Central memory CD8-positive, alpha-beta T cell (primary cell): Measurements from ENCODE around the gene ARF3.
"Not testable (repeated sequence)": the region's sequence is repeated elsewhere in the genome, so short reads cannot be mapped to it uniquely, and the experiment has no call there.

Experiments
- ATAC-seq: fragments of 150-1000 bp; cut with Tn5 transposase; replicated peaks from 2 replicates; pipeline ENCODE4 v1.10.0; 2022; ENCODE audit warnings: mild to moderate bottlenecking, moderate FRiP score, moderate number of reproducible peaks; ENCODE audit not compliant: poor library complexity, severe bottlenecking; ENCODE audit errors: extremely low read depth
- DNase-seq, 2 donors: peaks; one replicate each; pipeline ENCODE4 v3.0.0; 2021; ENCODE audit warnings: low spot score in 2 of 2
- H3K27ac Mint-ChIP-seq: one replicate; pipeline ENCODE4 v1.8.0; 2022; ENCODE audit warnings: low read depth, mild to moderate bottlenecking, moderate library complexity, mixed read lengths
- H3K27me3 Mint-ChIP-seq: one replicate; pipeline ENCODE4 v1.8.0; 2022; ENCODE audit warnings: mixed read lengths
- H3K36me3 Mint-ChIP-seq: one replicate; pipeline ENCODE4 v1.8.0; 2022; ENCODE audit warnings: mild to moderate bottlenecking, moderate library complexity, mixed read lengths; ENCODE audit not compliant: insufficient read depth
- H3K4me1 Mint-ChIP-seq: one replicate; pipeline ENCODE4 v1.8.0; 2022; ENCODE audit warnings: mixed read lengths
- H3K4me3 Mint-ChIP-seq: one replicate; pipeline ENCODE4 v1.8.0; 2022; ENCODE audit warnings: mild to moderate bottlenecking, moderate library complexity, mixed read lengths
- H3K9me3 Mint-ChIP-seq: one replicate; pipeline ENCODE4 v1.8.0; 2022; ENCODE audit warnings: mixed read lengths

The ARF3 gene

DNA sequence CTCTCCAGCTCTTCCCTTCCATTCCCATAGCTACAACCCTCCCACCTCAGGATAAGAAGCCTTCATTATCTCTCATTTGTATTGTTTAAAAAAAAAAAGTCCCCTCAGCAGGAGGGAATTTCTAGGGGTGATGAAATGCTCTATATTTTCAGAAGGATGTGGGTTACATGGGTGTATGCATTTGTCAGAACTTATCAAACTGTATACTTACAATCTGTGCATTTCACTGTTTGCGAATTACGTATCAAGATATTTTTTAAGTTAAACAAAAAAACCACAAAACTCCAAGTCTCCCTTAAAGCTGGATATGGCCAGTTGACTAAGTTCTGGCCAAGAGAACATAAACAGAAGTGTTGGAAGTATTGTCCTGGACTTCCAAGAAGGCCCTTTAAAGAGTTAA, 30.0 kb downstream of the ARF3 start:
- Mint-ChIP-seq H3K9me3 (no peaks in the 10 kb centered on the region), H3K4me1 (peaks cover 40% of the 10 kb centered on the region), H3K27me3 (no peaks in the 10 kb centered on the region), H3K27ac (peak overlapping the region; percentile 90), H3K36me3 (peaks cover 22% of the 10 kb centered on the region), H3K4me3 (peak overlapping the region; percentile 63)
- DNase-seq (no peak), ATAC-seq (no peak)

DNA sequence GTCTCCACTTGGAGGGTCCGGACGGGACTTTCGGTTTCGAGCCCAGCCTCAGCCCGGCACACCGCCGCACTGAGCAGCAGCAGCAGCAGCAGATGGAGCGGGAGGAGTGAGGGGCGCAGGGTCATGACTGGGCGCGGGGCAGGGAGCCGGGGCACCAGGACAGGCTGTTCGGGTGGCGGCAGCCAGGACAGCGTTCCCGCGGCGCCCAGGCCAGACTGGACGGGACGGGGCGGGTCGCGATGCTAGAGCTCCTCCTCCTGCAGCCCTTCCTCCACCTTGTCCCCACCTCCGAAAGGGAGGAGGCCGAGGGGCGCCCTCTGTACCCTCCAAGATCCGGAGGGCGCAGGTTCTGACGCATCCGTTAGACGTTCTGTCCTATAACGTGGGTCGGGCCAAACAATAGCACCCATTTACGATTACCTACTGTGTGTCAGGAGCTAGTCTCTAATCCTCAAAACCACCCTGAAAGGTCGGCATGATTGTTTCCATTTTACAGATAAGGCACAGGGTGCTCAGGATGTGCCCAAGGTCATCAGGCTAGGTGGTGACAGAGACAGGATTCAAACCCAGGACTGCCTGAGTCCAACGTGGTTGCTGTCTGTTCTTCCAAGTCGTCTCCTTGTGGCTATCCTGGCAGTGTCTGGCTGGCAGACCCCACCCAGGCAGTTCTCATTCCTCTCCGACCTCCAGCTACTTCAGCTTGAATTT, 31.8 kb downstream of the ARF3 start, which contains the start of gene FKBP11:
Gene FKBP11 (minus strand): TSS at position 189 of the 708 bp plus-strand sequence. CDS start 64 bp downstream, at position 125.
- Mint-ChIP-seq H3K36me3 (peaks cover 33% of the 10 kb centered on the region), H3K27me3 (no peaks in the 10 kb centered on the region), H3K4me1 (peaks cover 51% of the 10 kb centered on the region), H3K27ac (peak within 1 kb of the TSS; percentile 94), H3K9me3 (no peaks in the 10 kb centered on the region), H3K4me3 (peak within 1 kb of the TSS; percentile 91)
- peak; percentile 90 for ATAC-seq
- peak; percentile 58 to 82 for DNase-seq

GRCh38 chr12:48924617-48925303, 32.5 kb downstream of the ARF3 start:
- Mint-ChIP-seq H3K4me1 (peaks cover 45% of the 10 kb centered on the region), H3K36me3 (peaks cover 33% of the 10 kb centered on the region), H3K4me3 (peak overlapping the region; percentile 91), H3K9me3 (no peaks in the 10 kb centered on the region), H3K27ac (peak overlapping the region; percentile 94), H3K27me3 (no peaks in the 10 kb centered on the region)
- DNase-seq, result peak; percentile 64 to 75
- peak; percentile 80 for ATAC-seq

GRCh38 chr12:48923117-48923516, 34.2 kb downstream of the ARF3 start:
- Mint-ChIP-seq H3K9me3 (no peaks in the 10 kb centered on the region), H3K36me3 (peaks cover 33% of the 10 kb centered on the region), H3K4me3 (no peak overlapping the region), H3K27ac (no peak overlapping the region), H3K27me3 (no peaks in the 10 kb centered on the region), H3K4me1 (peaks cover 47% of the 10 kb centered on the region)
- no peak for DNase-seq
- no peak for ATAC-seq

- ATAC-seq (peak; percentile 93), DNase-seq (no peak)
- Mint-ChIP-seq H3K4me3 (peak overlapping the region; percentile 85), H3K4me1 (peaks cover 40% of the 10 kb centered on the region), H3K36me3 (peaks cover 18% of the 10 kb centered on the region), H3K27ac (peak overlapping the region; percentile 49), H3K9me3 (no peaks in the 10 kb centered on the region), H3K27me3 (no peaks in the 10 kb centered on the region)
These were observed 39.3 kb downstream of the ARF3 start for GRCh38 chr12:48917857-48918537.

DNA sequence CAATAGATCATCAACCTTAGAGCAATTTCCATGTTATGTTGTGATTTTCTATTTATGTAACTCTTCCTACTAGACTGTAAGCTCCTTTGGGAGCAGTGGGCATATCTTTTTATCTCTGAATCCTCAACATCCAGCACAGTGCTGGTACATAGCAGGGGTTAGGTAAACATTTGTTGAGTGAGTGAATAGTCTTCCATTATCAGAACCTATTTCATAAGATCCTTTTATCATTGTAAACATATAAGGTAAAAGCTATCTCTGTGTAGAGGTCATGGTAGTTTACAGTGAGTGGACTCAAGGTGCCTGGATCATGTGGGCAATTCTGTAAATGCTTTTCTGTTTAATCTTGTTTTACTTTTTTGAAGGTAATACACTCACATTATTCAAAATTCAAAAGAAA, 47.1 kb downstream of the ARF3 start:
- ATAC-seq (no peak), DNase-seq (no peak)
- H3K4me1 Mint-ChIP-seq, result no peaks in the 10 kb centered on the region

DNA sequence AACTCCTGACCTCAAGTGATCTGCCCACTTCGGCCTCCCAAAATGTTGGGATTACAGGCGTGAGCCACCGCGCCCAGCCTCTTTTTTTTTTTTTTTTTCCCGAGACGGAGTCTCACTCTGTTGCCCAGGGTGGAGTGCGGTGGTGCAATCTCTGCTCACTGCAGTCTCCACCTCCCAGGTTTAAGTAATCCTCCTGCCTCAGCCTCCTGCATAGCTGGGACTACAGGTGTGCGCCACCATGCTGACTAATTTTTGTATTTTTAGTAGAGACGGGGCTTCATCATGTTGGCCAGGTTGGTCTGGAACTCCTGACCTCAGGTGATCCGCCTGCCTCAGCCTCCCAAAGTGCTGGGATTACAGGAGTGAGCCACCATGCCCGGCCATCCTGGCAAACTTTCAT, 47.6 kb downstream of the ARF3 start:
- H3K4me3 Mint-ChIP-seq, H3K36me3 Mint-ChIP-seq, DNase-seq, H3K4me1 Mint-ChIP-seq, ATAC-seq, H3K9me3 Mint-ChIP-seq, H3K27ac Mint-ChIP-seq, H3K27me3 Mint-ChIP-seq: not testable (repeated sequence)

More for the DNA sequence above, 47.1 kb downstream of the ARF3 start:
- H3K27me3 Mint-ChIP-seq, result no peaks in the 10 kb centered on the region
- no peaks in the 10 kb centered on the region for H3K9me3 Mint-ChIP-seq
- H3K27ac Mint-ChIP-seq, result no peak overlapping the region
- no peaks in the 10 kb centered on the region for H3K36me3 Mint-ChIP-seq
- H3K4me3 Mint-ChIP-seq, result no peak overlapping the region

GRCh38 chr12:48907245-48907644, 50.0 kb downstream of the ARF3 start:
- H3K36me3 Mint-ChIP-seq, result no peaks in the 10 kb centered on the region
- ATAC-seq, result no peak
- no peak for DNase-seq
- H3K27me3 Mint-ChIP-seq, result no peaks in the 10 kb centered on the region
- no peak overlapping the region for H3K4me3 Mint-ChIP-seq
- H3K27ac Mint-ChIP-seq, result no peak overlapping the region
- no peaks in the 10 kb centered on the region for H3K9me3 Mint-ChIP-seq
- H3K4me1 Mint-ChIP-seq, result peaks cover 5% of the 10 kb centered on the region

DNA sequence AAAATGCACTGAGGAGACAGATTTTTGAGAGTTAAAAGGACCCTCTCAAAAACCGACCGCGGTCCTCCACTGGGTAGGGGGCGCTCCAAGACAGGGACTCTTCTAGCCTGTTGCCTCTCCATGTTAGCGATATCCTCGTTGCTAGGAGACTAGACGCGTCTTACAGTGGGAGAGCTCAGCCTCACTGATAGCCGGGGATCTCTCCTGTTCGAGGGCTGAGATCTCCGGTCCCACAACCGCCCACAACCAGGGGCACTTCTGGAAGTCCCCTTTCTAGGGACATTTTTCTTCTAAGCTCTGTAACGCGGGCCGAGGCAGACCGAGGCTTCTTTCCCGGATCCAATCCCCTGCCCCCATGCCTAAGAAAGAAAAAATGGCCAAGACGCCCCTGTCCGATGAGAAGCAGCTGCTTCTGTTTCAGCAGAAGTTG, 53.3 kb downstream of the ARF3 start:
- peak; percentile 99 for ATAC-seq
- peak; percentile 67 to 69 for DNase-seq
- peak overlapping the region; percentile 50 for H3K4me3 Mint-ChIP-seq
- H3K9me3 Mint-ChIP-seq, result no peaks in the 10 kb centered on the region
- H3K4me1 Mint-ChIP-seq, result peaks cover 5% of the 10 kb centered on the region
- peaks cover 2% of the 10 kb centered on the region for H3K36me3 Mint-ChIP-seq
- H3K27me3 Mint-ChIP-seq, result no peaks in the 10 kb centered on the region
- H3K27ac Mint-ChIP-seq, result peak overlapping the region; percentile 59

DNA sequence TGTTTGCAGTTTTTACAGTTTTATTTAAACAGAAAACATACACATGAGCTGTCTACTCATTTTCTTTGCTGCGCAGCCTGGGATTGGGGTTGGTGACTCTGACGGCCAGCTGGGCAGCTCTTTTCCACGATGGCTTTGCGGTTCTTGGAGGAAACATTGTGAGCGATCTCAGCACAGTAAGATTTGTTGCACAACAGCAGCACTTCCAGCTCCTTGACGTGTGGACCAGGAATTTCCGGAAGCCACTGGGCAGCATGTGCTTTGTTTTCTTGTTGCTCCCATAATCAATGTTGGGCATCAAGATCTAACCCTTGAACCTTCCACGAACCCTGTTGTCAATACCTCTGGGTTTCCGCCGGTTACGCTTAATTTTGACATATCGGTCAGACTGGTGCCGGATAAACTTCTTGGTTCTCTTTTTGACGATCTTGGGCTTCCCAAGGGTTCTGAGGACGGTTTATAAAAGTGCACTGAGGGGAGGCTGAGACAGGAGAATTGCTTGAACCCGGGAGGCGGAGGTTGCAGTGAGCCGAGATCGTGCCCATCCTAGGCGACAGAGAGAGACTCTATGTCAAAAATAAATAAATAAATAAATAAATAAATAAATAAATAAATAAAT, 53.8 kb downstream of the ARF3 start:
- ATAC-seq, result no peak
- H3K36me3 Mint-ChIP-seq, result peaks cover 2% of the 10 kb centered on the region
- no peak for DNase-seq
- H3K27ac Mint-ChIP-seq, result peak overlapping the region; percentile 59
- H3K4me3 Mint-ChIP-seq, result peak overlapping the region; percentile 50
- no peaks in the 10 kb centered on the region for H3K9me3 Mint-ChIP-seq
- H3K4me1 Mint-ChIP-seq, result peaks cover 5% of the 10 kb centered on the region
- H3K27me3 Mint-ChIP-seq, result peaks cover 2% of the 10 kb centered on the region

DNA sequence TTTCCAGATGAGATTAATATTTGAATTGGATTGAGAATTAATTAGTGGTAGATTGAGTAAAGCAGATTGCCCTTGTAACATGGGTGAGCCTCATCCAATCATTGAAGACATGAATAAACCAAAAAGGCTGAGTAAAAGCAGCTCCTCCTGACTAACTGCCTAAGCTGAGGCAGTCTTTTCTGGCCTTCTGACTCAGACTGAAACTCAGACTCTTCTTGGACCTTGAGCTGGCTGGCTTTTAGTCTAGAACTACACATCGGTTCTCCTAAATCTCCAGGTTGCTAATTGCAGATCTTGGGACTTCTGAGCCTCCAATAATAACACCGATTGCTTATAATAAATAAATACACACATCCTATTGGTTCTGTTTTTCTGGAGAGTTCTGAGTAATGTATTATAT, 56.0 kb downstream of the ARF3 start:
- no peak overlapping the region for H3K4me3 Mint-ChIP-seq
- H3K4me1 Mint-ChIP-seq, result peaks cover 5% of the 10 kb centered on the region
- peaks cover 10% of the 10 kb centered on the region for H3K27me3 Mint-ChIP-seq
- no peak overlapping the region for H3K27ac Mint-ChIP-seq
- no peaks in the 10 kb centered on the region for H3K9me3 Mint-ChIP-seq
- H3K36me3 Mint-ChIP-seq, result peaks cover 2% of the 10 kb centered on the region
- no peak for ATAC-seq
- no peak for DNase-seq

DNA sequence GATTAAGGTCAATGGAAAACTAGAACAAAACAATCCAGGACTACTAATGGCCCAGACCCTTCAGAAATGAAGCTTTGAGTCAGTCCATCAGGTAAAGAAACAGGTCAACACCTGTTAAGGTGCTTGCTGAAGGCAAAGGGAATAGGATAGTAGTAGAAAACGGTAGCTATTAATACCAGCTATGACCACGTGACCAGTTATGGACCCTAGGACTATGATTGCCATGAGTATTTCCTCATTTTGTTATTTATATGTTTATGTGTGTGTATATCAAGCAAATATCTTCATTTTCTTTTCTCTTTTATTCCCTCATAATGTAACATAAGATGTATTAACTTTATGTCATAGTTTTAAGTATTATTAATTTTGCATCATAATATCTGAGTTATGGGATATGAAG, 57.6 kb downstream of the ARF3 start:
- no peak overlapping the region for H3K4me3 Mint-ChIP-seq
- peaks cover 5% of the 10 kb centered on the region for H3K4me1 Mint-ChIP-seq
- H3K27me3 Mint-ChIP-seq, result peaks cover 14% of the 10 kb centered on the region
- H3K9me3 Mint-ChIP-seq, result no peaks in the 10 kb centered on the region
- no peak for DNase-seq
- H3K36me3 Mint-ChIP-seq, result peaks cover 2% of the 10 kb centered on the region
- no peak overlapping the region for H3K27ac Mint-ChIP-seq
- ATAC-seq, result no peak
